Neural crest cell (in vitro differentiated cells): ENCODE measurements around the gene SP140. TPM values are rescaled to one million over a fixed set of nuclear protein-coding genes. Genes with fewer than 3 reads are reported as not detected.

Experiments
- DNase-seq: peaks from one replicate; pipeline ENCODE4 v3.0.0; 2021; ENCODE audit warnings: low read depth, mixed read lengths, low spot score
- H3K27ac Mint-ChIP-seq: one replicate; pipeline ENCODE4 v1.8.0; 2021; ENCODE audit warnings: mild to moderate bottlenecking, mixed read lengths; ENCODE audit not compliant: unreplicated experiment
- H3K27me3 Mint-ChIP-seq: 2 replicates; pipeline ENCODE4 v1.8.0; 2021; ENCODE audit warnings: low read depth, mild to moderate bottlenecking, mixed read lengths
- H3K36me3 Mint-ChIP-seq: 2 replicates; pipeline ENCODE4 v1.8.0; 2021; ENCODE audit warnings: low read depth, mild to moderate bottlenecking, mixed read lengths
- H3K4me1 Mint-ChIP-seq: 2 replicates; pipeline ENCODE4 v1.8.0; 2021; ENCODE audit warnings: mixed read lengths
- H3K4me3 Mint-ChIP-seq: one replicate; pipeline ENCODE4 v1.8.0; 2021; ENCODE audit warnings: mild to moderate bottlenecking, mixed read lengths
- H3K9me3 Mint-ChIP-seq: 2 replicates; pipeline ENCODE4 v1.8.0; 2021; ENCODE audit warnings: mixed read lengths
- CTCF ChIP-seq: fragments of 200-600 bp; sonication (generic); conservative IDR thresholded peaks from 2 replicates; pipeline ENCODE4 v1.5.0; 2021; ENCODE audit warnings: antibody characterized with exemption, mild to moderate bottlenecking
- total RNA-seq: library from RNA; stranded (reverse); gene quantifications from 2 replicates; pipeline ENCODE4 v1.2.1, GENCODE V29; 2021

Gene SP140
- total RNA-seq, 1 donor from 2014 or later = not detected

DNA sequence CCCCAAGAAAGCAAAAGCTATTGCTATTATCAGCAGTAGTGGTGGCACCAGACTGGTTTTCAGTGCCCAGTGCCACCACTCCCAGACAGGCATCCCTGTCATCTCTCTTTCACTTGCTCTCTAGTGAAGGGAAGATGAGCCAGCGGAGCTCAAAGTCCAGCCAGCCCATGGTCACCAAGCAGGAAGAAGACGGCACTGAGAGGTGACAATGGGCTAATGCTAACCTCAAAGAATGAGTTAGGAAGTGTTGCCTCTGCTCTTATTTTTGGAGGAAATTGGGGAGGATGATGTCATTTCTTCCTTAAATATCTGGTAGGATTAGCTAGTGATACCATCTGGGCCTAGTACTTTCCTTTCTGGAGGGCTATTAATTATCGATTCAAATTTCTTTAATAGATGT, 1.7 kb downstream of the SP140 start:
- DNase-seq = no peak
- Mint-ChIP-seq H3K27ac (no peak overlapping the region), H3K27me3 (no peaks in the 10 kb centered on the region), H3K36me3 (peaks cover 3% of the 10 kb centered on the region), H3K4me3 (no peak overlapping the region), H3K4me1 (no peaks in the 10 kb centered on the region), H3K9me3 (peaks cover 9% of the 10 kb centered on the region)
- no peak for TF ChIP-seq CTCF

DNA sequence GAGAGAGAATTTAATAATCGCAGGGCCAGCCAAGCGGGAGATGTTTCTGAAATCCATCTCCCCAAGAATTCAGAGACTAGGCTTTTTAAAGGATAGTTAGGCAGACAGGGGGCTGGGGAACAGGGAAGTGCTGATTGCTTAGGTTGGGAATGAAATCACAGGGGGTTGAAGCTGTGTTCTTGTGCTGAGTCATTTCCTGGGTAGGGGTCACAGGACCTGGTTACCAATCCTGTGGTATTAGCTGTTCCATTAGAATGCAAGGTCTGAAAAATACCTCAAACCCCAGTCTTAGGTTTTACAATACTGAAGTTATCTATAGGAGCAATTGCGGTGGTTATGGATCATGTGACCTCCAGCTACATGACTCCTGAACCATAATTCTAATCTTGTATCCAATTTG, 4.6 kb downstream of the SP140 start:
- Mint-ChIP-seq H3K4me1 (no peaks in the 10 kb centered on the region), H3K36me3 (peaks cover 3% of the 10 kb centered on the region), H3K9me3 (peaks cover 9% of the 10 kb centered on the region), H3K27me3 (no peaks in the 10 kb centered on the region), H3K4me3 (no peak overlapping the region), H3K27ac (no peak overlapping the region)
- DNase-seq = no peak
- TF ChIP-seq CTCF = no peak

- Mint-ChIP-seq H3K27me3 (no peaks in the 10 kb centered on the region), H3K36me3 (peaks cover 3% of the 10 kb centered on the region), H3K9me3 (peaks cover 9% of the 10 kb centered on the region), H3K27ac (no peak overlapping the region), H3K4me3 (no peak overlapping the region), H3K4me1 (no peaks in the 10 kb centered on the region)
- no peak for TF ChIP-seq CTCF
- DNase-seq = no peak
Observed at GRCh38 chr2:230230496-230231200, 5.1 kb downstream of the SP140 start.

DNA sequence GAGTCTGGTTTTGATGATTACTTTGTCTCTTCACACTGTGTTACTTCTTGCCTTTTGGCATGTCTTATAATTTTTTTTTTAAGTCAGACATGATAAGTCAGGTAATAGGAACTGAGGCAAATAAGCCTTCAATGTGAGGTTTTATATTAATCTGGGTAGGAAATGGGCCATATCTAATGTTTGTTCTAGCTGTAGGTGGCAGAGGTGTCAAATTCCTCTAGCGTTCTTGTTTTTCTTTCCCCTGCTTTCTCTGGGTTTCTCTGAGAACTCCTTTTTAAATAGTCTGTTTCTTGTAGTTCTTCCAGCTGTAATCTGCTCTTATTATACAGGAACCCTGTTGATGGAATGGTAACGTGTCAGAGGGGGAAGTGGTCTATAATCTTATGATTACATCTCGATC, 5.7 kb downstream of the SP140 start:
- no peak overlapping the region for H3K4me3 Mint-ChIP-seq
- TF ChIP-seq CTCF = no peak
- no peaks in the 10 kb centered on the region for H3K4me1 Mint-ChIP-seq
- H3K9me3 Mint-ChIP-seq = peaks cover 9% of the 10 kb centered on the region
- peaks cover 3% of the 10 kb centered on the region for H3K36me3 Mint-ChIP-seq
- no peaks in the 10 kb centered on the region for H3K27me3 Mint-ChIP-seq
- H3K27ac Mint-ChIP-seq = no peak overlapping the region
- no peak for DNase-seq

DNA sequence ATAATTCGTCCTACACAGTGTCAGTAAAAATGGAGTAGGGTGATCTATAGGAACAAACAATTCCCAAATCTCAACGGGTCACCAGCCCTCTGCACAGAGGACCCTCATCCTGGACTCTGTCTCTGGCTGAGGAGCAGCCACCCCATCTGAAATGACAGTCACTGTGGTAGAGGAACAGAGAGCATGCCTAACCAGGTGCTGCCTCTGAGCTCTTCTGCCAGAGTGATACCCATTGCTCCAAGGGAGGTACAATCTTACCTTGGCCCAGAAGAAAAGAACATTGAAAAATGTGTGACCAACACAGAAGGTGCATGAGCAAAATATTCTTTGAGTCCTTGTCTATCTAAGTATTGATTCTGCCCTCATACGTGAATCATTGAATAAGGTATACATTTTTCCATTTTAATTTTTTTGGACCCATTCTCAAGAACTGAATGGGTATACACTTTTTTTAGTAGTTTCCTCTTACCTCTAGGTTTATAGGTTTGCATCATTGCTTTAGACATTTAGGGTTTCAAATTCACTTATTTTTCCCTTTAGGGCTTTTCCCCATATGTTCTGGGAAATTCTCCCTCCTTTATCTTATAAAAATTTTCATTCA, 8.7 kb downstream of the SP140 start:
- Mint-ChIP-seq H3K27me3 (no peaks in the 10 kb centered on the region), H3K4me3 (no peak overlapping the region), H3K27ac (no peak overlapping the region), H3K36me3 (peaks cover 3% of the 10 kb centered on the region), H3K9me3 (peaks cover 9% of the 10 kb centered on the region), H3K4me1 (peaks cover 9% of the 10 kb centered on the region)
- no peak for TF ChIP-seq CTCF
- no peak for DNase-seq
